Astrocyte (in vitro differentiated cells and primary cell): Measurements from ENCODE around the gene WDR86. TPM values are rescaled to one million over a fixed set of nuclear protein-coding genes. Genes with fewer than 3 reads are reported as not detected.
A peak's percentile ranks its signal among the peaks of the same experiment; 100 is the strongest.

ENCODE experiments used
- DNase-seq: peaks from one replicate; pipeline ENCODE4 v3.0.0-alpha.2; 2010; ENCODE audit warnings: low read depth
- FAIRE-seq: peaks from 2 replicates; lab custom pipeline; 2011; peaks lifted over from hg19 to GRCh38; lab: Jason Lieb, UNC
- H2AFZ ChIP-seq: 2 replicates; pipeline ENCODE4 v1.6.0; 2012; ENCODE audit warnings: low read depth, low read length, inconsistent platforms
- H3K27ac ChIP-seq: 2 replicates; pipeline ENCODE4 v1.5.1; 2011; ENCODE audit warnings: low read depth, low read length, inconsistent platforms
- H3K27me3 ChIP-seq: 2 replicates; pipeline ENCODE4 v1.6.0; 2011; ENCODE audit warnings: low read length, inconsistent platforms; ENCODE audit not compliant: insufficient read depth
- H3K36me3 ChIP-seq: 2 replicates; pipeline ENCODE4 v1.5.1; 2011; ENCODE audit warnings: low read length, inconsistent platforms; ENCODE audit not compliant: insufficient read depth
- H3K4me1 ChIP-seq: 2 replicates; pipeline ENCODE4 v1.5.1; 2011; ENCODE audit warnings: low read length, inconsistent platforms; ENCODE audit not compliant: insufficient read depth
- H3K4me2 ChIP-seq: 2 replicates; pipeline ENCODE4 v1.6.0; 2012; ENCODE audit warnings: low read length, inconsistent platforms
- H3K4me3 ChIP-seq: 2 replicates; pipeline ENCODE4 v1.5.1; 2011; ENCODE audit warnings: low read depth, mild to moderate bottlenecking, low read length, inconsistent platforms; ENCODE audit not compliant: insufficient read depth
- H3K79me2 ChIP-seq: 2 replicates; pipeline ENCODE4 v1.6.0; 2012; ENCODE audit warnings: mild to moderate bottlenecking, low read length, inconsistent platforms; ENCODE audit not compliant: insufficient read depth
- H3K9ac ChIP-seq: 2 replicates; pipeline ENCODE4 v1.6.0; 2012; ENCODE audit warnings: mild to moderate bottlenecking, low read length, inconsistent platforms
- H3K9me3 ChIP-seq: 2 replicates; pipeline ENCODE4 v1.5.1; 2012; ENCODE audit warnings: low read depth, mild to moderate bottlenecking, low read length, inconsistent platforms; ENCODE audit not compliant: insufficient read depth
- H4K20me1 ChIP-seq: 2 replicates; pipeline ENCODE4 v1.6.0; 2012; ENCODE audit warnings: low read length, inconsistent platforms; ENCODE audit not compliant: insufficient read depth
- H3K27ac Mint-ChIP-seq: one replicate; pipeline ENCODE4 v1.8.0; 2021; ENCODE audit warnings: mild to moderate bottlenecking, mixed read lengths; ENCODE audit not compliant: unreplicated experiment
- H3K27me3 Mint-ChIP-seq: one replicate; pipeline ENCODE4 v1.8.0; 2021; ENCODE audit warnings: low read depth, mixed read lengths; ENCODE audit not compliant: unreplicated experiment
- H3K36me3 Mint-ChIP-seq: one replicate; pipeline ENCODE4 v1.8.0; 2021; ENCODE audit warnings: low read depth, mixed read lengths; ENCODE audit not compliant: unreplicated experiment
- H3K4me1 Mint-ChIP-seq: one replicate; pipeline ENCODE4 v1.8.0; 2021; ENCODE audit warnings: low read depth, mixed read lengths; ENCODE audit not compliant: unreplicated experiment
- H3K4me3 Mint-ChIP-seq: one replicate; pipeline ENCODE4 v1.8.0; 2021; ENCODE audit warnings: mild to moderate bottlenecking, moderate library complexity, mixed read lengths; ENCODE audit not compliant: unreplicated experiment
- H3K9me3 Mint-ChIP-seq: one replicate; pipeline ENCODE4 v1.8.0; 2021; ENCODE audit warnings: mild to moderate bottlenecking, mixed read lengths; ENCODE audit not compliant: unreplicated experiment
- EZH2 ChIP-seq: IDR thresholded peaks from 2 replicates; pipeline ENCODE4 v1.6.1; 2012; ENCODE audit warnings: mild to moderate bottlenecking, low read length, inconsistent platforms; ENCODE audit not compliant: insufficient read depth
- total RNA-seq: library from RNA; stranded (reverse); gene quantifications from 2 replicates; pipeline ENCODE4 v1.2.1, GENCODE V29; 2021
- TF ChIP-seq, protein P1 (sequence below): IDR thresholded peaks from 2 replicates; pipeline ENCODE4 v1.5.1; 2011; ENCODE audit warnings: low read depth, mild to moderate bottlenecking, inconsistent platforms, low read length, moderate library complexity; ENCODE audit not compliant: insufficient read depth

Gene WDR86
- total RNA-seq, 1 donor from 2014 or later, result 3.6 TPM

DNA sequence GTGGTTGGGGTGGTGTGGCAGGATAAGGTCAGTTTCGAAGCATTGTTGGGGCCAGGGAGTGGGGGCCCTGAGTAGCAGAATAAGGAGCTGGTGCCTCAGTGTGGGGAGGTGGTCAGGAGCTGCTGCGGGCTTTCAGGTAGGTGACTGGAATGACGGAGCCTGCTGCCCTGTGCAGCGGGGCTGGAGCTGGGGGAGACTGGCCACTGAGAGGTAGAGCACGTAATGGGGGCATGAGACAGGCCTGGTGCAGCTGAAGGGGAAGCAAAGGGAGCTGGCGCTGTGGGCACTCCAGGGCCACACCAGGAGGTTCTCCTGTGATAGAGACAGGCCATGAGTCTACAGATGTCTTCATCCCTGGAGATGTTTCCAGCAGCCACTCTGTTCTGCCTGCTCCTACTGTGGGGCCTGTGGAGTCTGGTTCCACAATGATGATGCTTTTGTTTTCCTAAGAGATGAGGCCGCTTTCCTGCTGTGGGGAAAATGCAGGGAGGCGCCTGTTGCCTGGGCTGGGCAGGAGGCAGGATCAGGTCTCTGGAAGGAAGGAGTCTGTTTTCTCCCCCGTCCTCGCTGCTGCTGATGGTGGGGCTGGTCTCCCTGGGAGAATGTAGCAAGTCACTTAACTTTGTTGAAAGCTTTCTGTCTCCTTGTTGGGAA is 37.1 kb downstream of the WDR86 start:
- H3K4me1 ChIP-seq, result peaks cover 6% of the 10 kb centered on the region
- H3K36me3 ChIP-seq, result no peaks in the 10 kb centered on the region
- no peak overlapping the region for H3K9ac ChIP-seq
- Mint-ChIP-seq H3K27me3 (peaks cover 1% of the 10 kb centered on the region), H3K4me1 (peaks cover 9% of the 10 kb centered on the region), H3K36me3 (peaks cover 16% of the 10 kb centered on the region), H3K9me3 (no peaks in the 10 kb centered on the region), H3K27ac (no peak overlapping the region), H3K4me3 (no peak overlapping the region)
- no peaks in the 10 kb centered on the region for H3K27me3 ChIP-seq
- no peak overlapping the region for H3K4me2 ChIP-seq
- DNase-seq, result no peak
- H3K9me3 ChIP-seq, result no peaks in the 10 kb centered on the region
- no peak overlapping the region for H2AFZ ChIP-seq
- H3K27ac ChIP-seq, result no peak overlapping the region
- no peak overlapping the region for H3K4me3 ChIP-seq
- TF ChIP-seq, protein P1, sequence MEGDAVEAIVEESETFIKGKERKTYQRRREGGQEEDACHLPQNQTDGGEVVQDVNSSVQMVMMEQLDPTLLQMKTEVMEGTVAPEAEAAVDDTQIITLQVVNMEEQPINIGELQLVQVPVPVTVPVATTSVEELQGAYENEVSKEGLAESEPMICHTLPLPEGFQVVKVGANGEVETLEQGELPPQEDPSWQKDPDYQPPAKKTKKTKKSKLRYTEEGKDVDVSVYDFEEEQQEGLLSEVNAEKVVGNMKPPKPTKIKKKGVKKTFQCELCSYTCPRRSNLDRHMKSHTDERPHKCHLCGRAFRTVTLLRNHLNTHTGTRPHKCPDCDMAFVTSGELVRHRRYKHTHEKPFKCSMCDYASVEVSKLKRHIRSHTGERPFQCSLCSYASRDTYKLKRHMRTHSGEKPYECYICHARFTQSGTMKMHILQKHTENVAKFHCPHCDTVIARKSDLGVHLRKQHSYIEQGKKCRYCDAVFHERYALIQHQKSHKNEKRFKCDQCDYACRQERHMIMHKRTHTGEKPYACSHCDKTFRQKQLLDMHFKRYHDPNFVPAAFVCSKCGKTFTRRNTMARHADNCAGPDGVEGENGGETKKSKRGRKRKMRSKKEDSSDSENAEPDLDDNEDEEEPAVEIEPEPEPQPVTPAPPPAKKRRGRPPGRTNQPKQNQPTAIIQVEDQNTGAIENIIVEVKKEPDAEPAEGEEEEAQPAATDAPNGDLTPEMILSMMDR, result no peak
- no peak for TF ChIP-seq EZH2
- H3K79me2 ChIP-seq, result no peaks in the 10 kb centered on the region
- H4K20me1 ChIP-seq, result peaks cover 9% of the 10 kb centered on the region
- no peak for FAIRE-seq

DNA sequence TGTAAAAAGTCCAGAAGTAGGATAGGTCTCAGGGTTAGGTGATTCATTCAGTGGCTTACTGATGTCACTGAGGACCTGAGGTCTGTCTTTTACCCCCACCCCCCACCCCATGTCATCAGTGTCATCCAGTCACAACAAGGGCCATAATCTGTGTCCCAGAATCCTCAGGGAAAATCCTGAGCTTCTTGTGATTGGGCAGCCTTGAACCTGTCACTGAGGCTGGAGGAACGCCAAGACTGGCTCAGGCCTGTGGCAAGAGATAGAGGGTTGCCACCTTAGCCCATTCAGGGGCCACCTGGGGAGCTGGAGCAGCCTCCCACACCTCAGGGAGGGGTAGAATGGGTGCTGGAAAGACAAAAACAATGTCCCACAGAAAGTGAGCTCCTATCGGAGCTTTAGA is 38.6 kb downstream of the WDR86 start:
- H2AFZ ChIP-seq, result no peak overlapping the region
- no peak overlapping the region for H3K4me2 ChIP-seq
- Mint-ChIP-seq H3K4me1 (peaks cover 22% of the 10 kb centered on the region), H3K9me3 (no peaks in the 10 kb centered on the region), H3K36me3 (peaks cover 11% of the 10 kb centered on the region), H3K27ac (no peak overlapping the region), H3K4me3 (no peak overlapping the region), H3K27me3 (peaks cover 1% of the 10 kb centered on the region)
- no peaks in the 10 kb centered on the region for H3K79me2 ChIP-seq
- DNase-seq (no peak), FAIRE-seq (no peak)
- H4K20me1 ChIP-seq, result peaks cover 9% of the 10 kb centered on the region
- H3K27ac ChIP-seq, result no peak overlapping the region
- H3K9ac ChIP-seq, result no peak overlapping the region
- peaks cover 10% of the 10 kb centered on the region for H3K4me1 ChIP-seq
- no peak for TF ChIP-seq EZH2
- TF ChIP-seq, protein P1, result no peak
- H3K36me3 ChIP-seq, result no peaks in the 10 kb centered on the region
- no peaks in the 10 kb centered on the region for H3K9me3 ChIP-seq
- no peaks in the 10 kb centered on the region for H3K27me3 ChIP-seq
- H3K4me3 ChIP-seq, result no peak overlapping the region

DNA sequence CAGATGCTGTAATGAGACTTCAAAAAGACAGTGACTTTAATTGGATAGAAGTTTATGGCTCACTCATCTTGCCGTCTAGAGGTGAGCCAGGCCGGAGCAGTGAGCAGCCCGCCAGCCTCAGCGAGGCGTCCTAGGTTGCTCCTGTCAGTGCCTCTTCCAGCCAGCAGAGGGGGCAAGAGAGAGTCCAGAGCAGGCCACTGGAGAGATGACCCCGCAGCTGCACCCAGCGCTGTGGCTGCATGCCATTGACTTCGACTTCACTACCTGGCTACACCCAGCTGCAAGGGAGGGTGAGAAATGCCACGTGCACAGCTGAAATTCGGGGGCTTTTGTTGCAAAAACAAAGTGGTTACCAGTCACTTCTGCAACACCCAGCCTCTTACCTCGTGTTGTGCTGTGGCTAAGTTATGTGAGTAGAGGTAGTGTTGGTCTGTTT is 41.7 kb downstream of the WDR86 start:
- no peaks in the 10 kb centered on the region for H3K36me3 ChIP-seq
- H3K4me2 ChIP-seq, result no peak overlapping the region
- Mint-ChIP-seq H3K4me1 (peaks cover 34% of the 10 kb centered on the region), H3K27ac (peak overlapping the region; percentile 81), H3K36me3 (peaks cover 12% of the 10 kb centered on the region), H3K4me3 (no peak overlapping the region), H3K27me3 (peaks cover 1% of the 10 kb centered on the region), H3K9me3 (no peaks in the 10 kb centered on the region)
- no peak overlapping the region for H3K4me3 ChIP-seq
- H4K20me1 ChIP-seq, result peaks cover 8% of the 10 kb centered on the region
- no peak for FAIRE-seq
- no peak overlapping the region for H3K9ac ChIP-seq
- peaks cover 10% of the 10 kb centered on the region for H3K4me1 ChIP-seq
- no peaks in the 10 kb centered on the region for H3K9me3 ChIP-seq
- no peaks in the 10 kb centered on the region for H3K79me2 ChIP-seq
- H2AFZ ChIP-seq, result no peak overlapping the region
- no peak overlapping the region for H3K27ac ChIP-seq
- TF ChIP-seq, protein P1, result peak; percentile 93
- no peak for TF ChIP-seq EZH2
- no peaks in the 10 kb centered on the region for H3K27me3 ChIP-seq
- peak; percentile 43 for DNase-seq
